Muscle of leg (tissue), 16 donors: Measurements from ENCODE around the gene FREM1. TPM values are rescaled to one million over a fixed set of nuclear protein-coding genes. Genes with fewer than 3 reads are reported as not detected.

Experiments
- DNase-seq: peaks from one replicate; pipeline ENCODE4 v3.0.0; 2013
- H3K27ac ChIP-seq: one replicate; pipeline ENCODE4 v1.5.1; 2013; ENCODE audit warnings: mild to moderate bottlenecking, low read length, control low read depth
- H3K27me3 ChIP-seq: one replicate; pipeline ENCODE4 v1.6.1; 2013; ENCODE audit warnings: low read length; ENCODE audit not compliant: control insufficient read depth, insufficient read depth
- H3K36me3 ChIP-seq: one replicate; pipeline ENCODE4 v1.6.1; 2013; ENCODE audit warnings: low read length; ENCODE audit not compliant: control insufficient read depth, insufficient read depth
- H3K4me1 ChIP-seq: one replicate; pipeline ENCODE4 v1.6.1; 2013; ENCODE audit warnings: low read length; ENCODE audit not compliant: control insufficient read depth, insufficient read depth
- H3K4me3 ChIP-seq: one replicate; pipeline ENCODE4 v1.5.1; 2013; ENCODE audit warnings: low read length, control low read depth
- H3K9me3 ChIP-seq: replicated peaks from 2 replicates; pipeline ENCODE4 v1.6.1; 2013; ENCODE audit warnings: low read depth, low read length; ENCODE audit not compliant: control insufficient read depth
- WGBS: methylation state at CpG from one replicate; pipeline ENCODE4 v1.1.5; 2013; ENCODE audit warnings: missing lambda C conversion rate; ENCODE audit not compliant: insufficient coverage; 5-methylcytosine and 5-hydroxymethylcytosine counted together
- long read RNA-seq, 11 donors: transcript quantifications; one replicate each; lab custom pipeline, GENCODE V29; 2026
- polyA plus RNA-seq, 8 donors: library from polyadenylated mRNA; unstranded; fragments of 120-200 nt; gene quantifications; one replicate each; pipeline versions ENCODE4 v1.2.1 to v1.2.3, GENCODE V29; 2013; ENCODE audit warnings: inconsistent platforms in 1 of 8, low replicate concordance in 1 of 8; ENCODE audit not compliant: insufficient read length in 8 of 8, insufficient read depth in 1 of 8
- total RNA-seq: library from RNA; stranded (reverse); fragments of 120-200 nt; gene quantifications from one replicate; pipeline ENCODE4 v1.2.4, GENCODE V29; 2013

The FREM1 gene, protein sequence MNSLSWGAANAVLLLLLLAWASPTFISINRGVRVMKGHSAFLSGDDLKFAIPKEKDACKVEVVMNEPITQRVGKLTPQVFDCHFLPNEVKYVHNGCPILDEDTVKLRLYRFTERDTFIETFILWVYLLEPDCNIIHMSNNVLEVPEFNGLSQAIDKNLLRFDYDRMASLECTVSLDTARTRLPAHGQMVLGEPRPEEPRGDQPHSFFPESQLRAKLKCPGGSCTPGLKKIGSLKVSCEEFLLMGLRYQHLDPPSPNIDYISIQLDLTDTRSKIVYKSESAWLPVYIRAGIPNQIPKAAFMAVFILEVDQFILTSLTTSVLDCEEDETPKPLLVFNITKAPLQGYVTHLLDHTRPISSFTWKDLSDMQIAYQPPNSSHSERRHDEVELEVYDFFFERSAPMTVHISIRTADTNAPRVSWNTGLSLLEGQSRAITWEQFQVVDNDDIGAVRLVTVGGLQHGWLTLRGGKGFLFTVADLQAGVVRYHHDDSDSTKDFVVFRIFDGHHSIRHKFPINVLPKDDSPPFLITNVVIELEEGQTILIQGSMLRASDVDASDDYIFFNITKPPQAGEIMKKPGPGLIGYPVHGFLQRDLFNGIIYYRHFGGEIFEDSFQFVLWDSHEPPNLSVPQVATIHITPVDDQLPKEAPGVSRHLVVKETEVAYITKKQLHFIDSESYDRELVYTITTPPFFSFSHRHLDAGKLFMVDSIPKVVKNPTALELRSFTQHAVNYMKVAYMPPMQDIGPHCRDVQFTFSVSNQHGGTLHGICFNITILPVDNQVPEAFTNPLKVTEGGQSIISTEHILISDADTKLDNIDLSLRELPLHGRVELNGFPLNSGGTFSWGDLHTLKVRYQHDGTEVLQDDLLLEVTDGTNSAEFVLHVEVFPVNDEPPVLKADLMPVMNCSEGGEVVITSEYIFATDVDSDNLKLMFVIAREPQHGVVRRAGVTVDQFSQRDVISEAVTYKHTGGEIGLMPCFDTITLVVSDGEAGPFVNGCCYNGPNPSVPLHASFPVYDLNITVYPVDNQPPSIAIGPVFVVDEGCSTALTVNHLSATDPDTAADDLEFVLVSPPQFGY (N-terminal part only)
- total RNA-seq (23.2 TPM), polyA plus RNA-seq (10 to 100 TPM; 18.8 to 31.1 (median 26.1) TPM)
- long read RNA-seq, donor 1: 0 reads
- long read RNA-seq, donor 2: 0 reads
- long read RNA-seq, donor 3: 0 reads
- long read RNA-seq, donor 4, partial matches to known transcripts: 0 of 1 reads
- long read RNA-seq, donor 4, other reads (novel, unspliced or antisense): 0 of 1 reads
- long read RNA-seq, donor 5, partial matches to known transcripts: 6 of 6 reads
- long read RNA-seq, donor 5, other reads (novel, unspliced or antisense): 0 of 6 reads
- long read RNA-seq, donor 6, full-length matches to known transcripts: 1 of 1 reads
- long read RNA-seq, donor 6, partial matches to known transcripts: 0 of 1 reads
- long read RNA-seq, donor 6, other reads (novel, unspliced or antisense): 0 of 1 reads
- long read RNA-seq, donor 7, full-length matches to known transcripts: 1 of 1 reads
- long read RNA-seq, donor 7, partial matches to known transcripts: 0 of 1 reads
- long read RNA-seq, donor 7, other reads (novel, unspliced or antisense): 0 of 1 reads
- long read RNA-seq, donor 8, partial matches to known transcripts: 0 of 1 reads
- long read RNA-seq, donor 8, other reads (novel, unspliced or antisense): 0 of 1 reads
- long read RNA-seq, donor 9: 0 reads
- long read RNA-seq, donor 10: 0 reads
- long read RNA-seq, donor 11: 0 reads

DNA sequence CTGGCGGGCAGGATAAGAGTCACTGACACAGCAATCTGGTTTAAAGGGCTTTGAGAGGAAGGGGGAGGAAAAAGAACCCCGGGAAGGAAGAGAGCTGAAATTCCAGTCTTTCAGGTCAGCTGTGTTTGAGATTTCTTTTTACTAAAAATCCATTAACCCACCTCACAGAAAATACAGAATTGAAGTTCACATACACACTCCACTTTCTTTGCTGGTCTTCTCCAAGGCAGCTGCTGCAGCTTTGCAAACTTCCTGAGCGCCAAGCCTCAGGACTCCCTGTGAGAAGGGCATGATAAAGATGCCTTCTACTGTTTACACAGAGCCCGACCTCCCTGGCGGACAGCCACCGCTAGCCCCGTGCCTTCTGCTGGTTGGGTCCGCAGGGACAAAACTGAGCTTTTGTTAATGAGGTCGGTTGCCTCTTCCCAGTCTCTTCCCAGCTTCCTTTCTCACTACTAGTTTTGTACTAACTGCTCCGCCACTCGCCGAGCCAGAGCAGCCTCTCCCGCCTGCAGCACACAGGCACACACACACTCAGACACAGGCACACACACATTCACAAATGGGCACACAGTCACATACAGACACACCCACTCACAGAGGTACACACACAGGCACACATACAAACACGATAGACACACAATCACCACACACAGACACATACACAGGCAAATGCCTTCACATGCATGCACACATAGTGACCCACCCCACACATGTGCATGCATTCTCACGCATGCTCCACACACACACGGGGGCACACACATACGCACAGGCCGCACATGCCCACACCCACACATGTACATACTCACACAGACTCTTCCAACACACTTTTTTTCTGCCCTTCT, at the start of gene FREM1:
Gene FREM1, minus strand, starts transcription at position 468 of the 845 bp plus-strand sequence. CDS start 41,451 bp downstream, outside the sequence.
- peak within 1 kb of the TSS; percentile 86 for H3K27ac ChIP-seq

DNA sequence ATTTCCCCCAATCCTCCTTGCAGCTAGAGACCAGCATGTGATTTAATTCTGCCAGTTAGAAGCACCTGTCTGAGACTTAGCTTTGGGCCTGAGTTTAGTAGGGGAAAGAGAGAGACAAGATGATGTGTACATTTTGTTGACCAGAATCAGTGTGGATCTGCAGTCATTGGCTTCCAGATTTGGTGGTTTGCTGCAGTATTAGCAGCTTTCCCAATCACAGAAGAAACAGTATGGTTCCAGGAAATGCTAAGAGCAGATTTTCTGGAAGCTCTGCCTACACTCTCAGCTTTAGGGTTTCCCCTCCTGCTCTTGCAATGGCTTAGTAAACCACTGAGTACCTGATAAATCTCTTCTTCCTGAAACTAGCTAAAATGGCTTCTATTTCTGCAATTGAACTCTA, 48.8 kb upstream of the FREM1 start:
- H3K4me1 ChIP-seq: peaks cover 5% of the 10 kb centered on the region
- H3K27ac ChIP-seq: no peak overlapping the region
- DNase-seq: no peak
- H3K27me3 ChIP-seq: no peaks in the 10 kb centered on the region
- no peak overlapping the region for H3K4me3 ChIP-seq
- H3K36me3 ChIP-seq: no peaks in the 10 kb centered on the region
- H3K9me3 ChIP-seq: no peaks in the 10 kb centered on the region

More for the DNA sequence above, at the start of gene FREM1:
- Histone ChIP-seq H3K4me1 (peaks cover 23% of the 10 kb centered on the region), H3K4me3 (peak within 1 kb of the TSS; percentile 41), H3K36me3 (no peaks in the 10 kb centered on the region), H3K27me3 (no peaks in the 10 kb centered on the region), H3K9me3 (no peaks in the 10 kb centered on the region)
- DNase-seq: peak; percentile 80
- WGBS: 10% methylated on average over 14 of the region's 18 CpGs

DNA sequence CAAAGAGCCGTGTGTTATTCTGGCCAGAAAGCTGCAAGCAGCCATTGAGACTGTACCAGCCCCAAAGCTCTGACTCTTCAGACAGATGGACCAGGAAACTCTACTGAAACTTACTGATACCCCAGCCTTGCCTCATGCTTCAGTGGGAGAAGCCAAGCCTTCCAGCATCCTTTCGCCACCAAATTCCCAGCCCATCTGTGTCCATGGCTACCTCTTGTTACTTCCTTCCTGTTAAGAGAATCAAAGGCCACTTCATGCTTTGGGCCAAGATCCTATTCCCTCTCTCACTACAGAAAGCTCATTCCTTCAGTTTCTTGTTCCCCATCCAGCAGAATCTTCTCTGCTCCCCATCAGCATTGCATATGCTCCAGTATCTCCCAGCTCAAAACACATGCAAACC, 46.9 kb upstream of the FREM1 start:
- peak; percentile 95 for DNase-seq
- 20% methylated on average over 2 of the region's 2 CpGs for WGBS
- no peak overlapping the region for H3K4me3 ChIP-seq
- peak overlapping the region; percentile 67 for H3K27ac ChIP-seq
- no peaks in the 10 kb centered on the region for H3K27me3 ChIP-seq
- no peaks in the 10 kb centered on the region for H3K9me3 ChIP-seq
- H3K36me3 ChIP-seq: no peaks in the 10 kb centered on the region
- peaks cover 5% of the 10 kb centered on the region for H3K4me1 ChIP-seq

DNA sequence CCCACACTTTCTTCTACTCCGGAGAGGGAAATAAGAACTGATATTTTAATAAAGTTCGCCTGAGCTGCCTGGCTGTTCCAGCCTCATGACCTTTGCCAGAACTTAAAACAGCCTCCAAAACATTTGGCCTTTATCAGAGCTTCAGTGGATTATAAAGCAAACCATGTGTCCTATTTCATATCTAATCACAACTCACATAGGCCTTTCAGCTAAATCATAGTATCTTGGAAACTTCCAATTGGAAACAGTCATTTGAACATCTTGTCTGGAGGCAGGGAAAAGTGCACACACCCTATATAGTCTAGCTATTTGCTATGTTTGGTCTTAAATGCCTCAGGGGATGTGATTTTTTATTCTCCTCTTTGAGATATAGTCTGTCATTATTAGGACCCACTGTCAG, 46.0 kb upstream of the FREM1 start:
- H3K4me3 ChIP-seq: no peak overlapping the region

GRCh38 chr9:14945351-14945750, 35.1 kb upstream of the FREM1 start:
- WGBS: 100% methylated on average over 1 of the region's 4 CpGs
- H3K36me3 ChIP-seq: no peaks in the 10 kb centered on the region
- no peaks in the 10 kb centered on the region for H3K27me3 ChIP-seq
- no peak for DNase-seq
- no peak overlapping the region for H3K27ac ChIP-seq
- H3K4me3 ChIP-seq: no peak overlapping the region
- no peaks in the 10 kb centered on the region for H3K9me3 ChIP-seq
- no peaks in the 10 kb centered on the region for H3K4me1 ChIP-seq

More for the DNA sequence above, 46.0 kb upstream of the FREM1 start:
- Histone ChIP-seq H3K27me3 (no peaks in the 10 kb centered on the region), H3K36me3 (no peaks in the 10 kb centered on the region), H3K4me1 (peaks cover 5% of the 10 kb centered on the region), H3K9me3 (no peaks in the 10 kb centered on the region), H3K27ac (peak overlapping the region; percentile 24)
- WGBS: no CpG with 5 or more reads among the region's 2 CpGs
- peak; percentile 85 for DNase-seq

DNA sequence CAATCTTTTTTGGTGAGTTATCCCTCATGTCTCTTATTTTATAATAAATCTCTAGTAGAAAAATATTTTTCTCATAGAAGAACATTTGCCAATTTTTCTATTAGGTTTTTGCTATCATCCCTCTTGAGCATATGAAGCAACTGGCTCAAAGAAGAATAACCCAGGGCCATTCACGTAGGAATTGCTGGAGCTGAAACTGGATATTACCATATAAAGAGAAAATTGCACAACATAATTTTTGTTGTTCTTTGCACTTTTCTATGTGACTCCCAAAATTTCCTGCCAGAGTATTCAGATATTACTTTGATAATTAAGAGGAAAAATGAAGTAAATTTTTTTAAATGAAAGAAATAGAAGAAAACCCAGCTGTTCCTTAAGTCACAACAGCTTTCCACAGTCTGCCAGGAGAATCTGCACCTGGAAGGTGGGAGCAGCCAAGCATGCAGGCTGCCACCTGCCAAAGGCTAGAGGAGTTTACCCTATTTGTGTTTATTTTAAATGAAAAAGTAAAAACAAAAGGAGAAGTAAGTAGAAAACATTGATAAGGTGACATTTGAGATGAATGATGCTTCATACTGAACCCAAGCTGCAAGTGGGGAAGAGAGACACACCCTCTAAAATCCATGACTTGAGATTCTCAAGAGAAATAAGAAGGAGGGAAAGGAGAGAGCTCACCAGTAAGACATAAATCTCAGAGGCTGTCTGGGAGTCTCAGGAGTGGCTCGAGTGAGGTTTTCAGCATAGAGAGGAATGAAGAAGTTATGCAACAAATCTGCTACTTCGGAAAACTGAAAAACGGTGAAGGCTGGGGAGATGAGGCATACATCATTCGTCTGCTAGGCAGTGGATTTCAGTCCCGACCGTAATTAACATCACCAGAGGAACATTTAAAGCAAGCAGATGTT, 31.5 kb upstream of the FREM1 start:
- no peaks in the 10 kb centered on the region for H3K36me3 ChIP-seq
- H3K4me3 ChIP-seq: no peak overlapping the region
- DNase-seq: peak; percentile 95
- no peaks in the 10 kb centered on the region for H3K27me3 ChIP-seq
- H3K9me3 ChIP-seq: no peaks in the 10 kb centered on the region
- no peaks in the 10 kb centered on the region for H3K4me1 ChIP-seq
- 49% methylated on average over 6 of the region's 7 CpGs for WGBS
- peak overlapping the region; percentile 69 for H3K27ac ChIP-seq

DNA sequence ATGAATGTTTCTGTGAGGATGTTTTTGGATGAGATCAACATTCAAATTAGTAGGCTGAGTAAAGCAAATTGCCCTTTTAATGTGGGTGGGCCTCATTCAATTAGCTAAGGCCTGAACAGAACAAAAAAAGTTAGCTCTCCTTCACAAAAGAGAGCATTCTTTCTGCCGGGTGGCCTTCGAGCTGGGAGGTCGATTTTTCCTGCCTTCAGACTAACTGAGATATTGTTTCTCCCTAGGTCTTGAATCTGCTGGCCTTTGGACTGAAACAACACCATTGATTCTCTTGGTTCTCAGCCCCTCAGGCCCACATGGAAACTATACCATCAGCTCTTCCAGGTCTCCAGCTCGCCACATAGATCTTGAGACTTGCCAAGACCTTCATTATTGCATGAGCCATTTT, 29.1 kb upstream of the FREM1 start:
- Histone ChIP-seq H3K4me1 (no peaks in the 10 kb centered on the region), H3K36me3 (no peaks in the 10 kb centered on the region), H3K9me3 (no peaks in the 10 kb centered on the region), H3K4me3 (no peak overlapping the region), H3K27ac (no peak overlapping the region), H3K27me3 (no peaks in the 10 kb centered on the region)
- whole genome bisulfite sequencing: 83% methylated on average over 4 of the region's 4 CpGs
- DNase-seq: no peak

- Histone ChIP-seq H3K4me1 (no peaks in the 10 kb centered on the region), H3K27me3 (no peaks in the 10 kb centered on the region), H3K36me3 (no peaks in the 10 kb centered on the region), H3K4me3 (no peak overlapping the region), H3K27ac (peak overlapping the region; percentile 56), H3K9me3 (no peaks in the 10 kb centered on the region)
- peak; percentile 51 for DNase-seq
- no CpG with 5 or more reads among the region's 2 CpGs for WGBS
Observed at GRCh38 chr9:14937216-14937615, 27.0 kb upstream of the FREM1 start.
